A549 (cell line): ENCODE measurements around the gene MYPOP. TPM values are rescaled to one million over a fixed set of nuclear protein-coding genes. Genes with fewer than 3 reads are reported as not detected.
A peak's percentile ranks its signal among the peaks of the same experiment; 100 is the strongest.

Source experiments
- ATAC-seq, 2 experiments: fragments of 200-7000 bp in 1 of 2; fragments of >200 bp in 1 of 2; cut with Nextera tagmentation in 1 of 2; cut with Tn5 transposase in 1 of 2; 3 replicates each; pipeline versions ENCODE4 v1.8.0 to v1.9.1; 2018 to 2020; ENCODE audit warnings: mild to moderate bottlenecking in 1 of 2, moderate library complexity in 1 of 2
- CTCF ChIA-PET: fragments of 300-600 bp; sonication (Branson Sonifier 250); formaldehyde crosslinking; extraction: SDS; loops from one replicate; lab custom pipeline; 2021; ENCODE audit warnings: antibody characterized with exemption, inconsistent platforms; lab: Yijun Ruan, JAX
- POLR2A ChIA-PET: fragments of 350-600 bp; formaldehyde crosslinking; extraction: SDS; loops from one replicate; lab custom pipeline; 2021; ENCODE audit warnings: antibody characterized with exemption, inconsistent platforms; lab: Yijun Ruan, JAX
- DNase-seq, 2 experiments: peaks; one replicate each; pipeline versions ENCODE4 v3.0.0 to v3.0.0-alpha.2; 2011 to 2016; ENCODE audit warnings: low read depth in 1 of 2, low spot score in 1 of 2
- FAIRE-seq: peaks from 2 replicates; lab custom pipeline; 2011; peaks lifted over from hg19 to GRCh38; lab: Jason Lieb, UNC
- H3K27ac ChIP-seq, 2 experiments: fragments of >200 bp; sonication (Bioruptor Twin); formaldehyde crosslinking; 3 replicates each; pipeline ENCODE4 v1.5.1; 2016 to 2017
- H3K4me1 ChIP-seq: fragments of >200 bp; sonication (Bioruptor Twin); formaldehyde crosslinking; 3 replicates; pipeline ENCODE4 v1.6.1; 2016
- H3K4me2 ChIP-seq: fragments of >200 bp; sonication (Bioruptor Twin); formaldehyde crosslinking; 3 replicates; pipeline ENCODE4 v1.6.1; 2016
- H3K4me3 ChIP-seq: fragments of >200 bp; sonication (Bioruptor Twin); formaldehyde crosslinking; 3 replicates; pipeline ENCODE4 v1.5.1; 2016
- H3K9me3 ChIP-seq: fragments of >200 bp; sonication (Bioruptor Twin); formaldehyde crosslinking; 3 replicates; pipeline ENCODE4 v1.6.1; 2016
- ATOH8 ChIP-seq: fragments of 250-450 bp; sonication (Bioruptor Pico); IDR thresholded peaks from 2 replicates; pipeline ENCODE4 v1.5.0; 2020; ENCODE audit warnings: low read depth, mild to moderate bottlenecking, moderate library complexity
- CBX2 ChIP-seq: fragments of 200-600 bp; sonication (generic); IDR thresholded peaks from 2 replicates; pipeline ENCODE4 v1.6.1; 2016; ENCODE audit warnings: low read depth, mild to moderate bottlenecking, borderline replicate concordance
- CEBPB ChIP-seq, 2 experiments: fragments of >200 bp in 1 of 2; sonication (Bioruptor Twin) in 1 of 2; formaldehyde crosslinking in 1 of 2; IDR thresholded peaks; 2 replicates each; pipeline ENCODE4 v1.6.1; 2012 to 2016
- E2F6 ChIP-seq: IDR thresholded peaks from 2 replicates; pipeline ENCODE4 v1.6.1; 2012; ENCODE audit warnings: low read depth, borderline replicate concordance
- EHF ChIP-seq: fragments of 250-450 bp; sonication (Bioruptor Pico); IDR thresholded peaks from 2 replicates; pipeline ENCODE4 v1.5.0; 2020; ENCODE audit warnings: mild to moderate bottlenecking
- FOXS1 ChIP-seq: fragments of 250-450 bp; sonication (Bioruptor Pico); IDR thresholded peaks from 2 replicates; pipeline ENCODE4 v1.5.0; 2020; ENCODE audit warnings: mild to moderate bottlenecking, moderate library complexity
- HDAC2 ChIP-seq: fragments of 200-600 bp; sonication (generic); IDR thresholded peaks from 2 replicates; pipeline ENCODE4 v1.6.1; 2016
- HOXA7 ChIP-seq: fragments of 250-450 bp; sonication (Bioruptor Pico); IDR thresholded peaks from 2 replicates; pipeline ENCODE4 v1.5.0; 2020; ENCODE audit warnings: mild to moderate bottlenecking, moderate library complexity
- NFE2L2 ChIP-seq: fragments of 150-350 bp; conservative IDR thresholded peaks from 2 replicates; pipeline ENCODE4 v1.6.1; 2014; ENCODE audit warnings: low read length
- PBX3 ChIP-seq: IDR thresholded peaks from 2 replicates; pipeline ENCODE4 v1.6.1; 2012
- PHF8 ChIP-seq: fragments of 200-600 bp; sonication (generic); IDR thresholded peaks from 2 replicates; pipeline ENCODE4 v1.6.1; 2016; ENCODE audit warnings: low read depth, mild to moderate bottlenecking, antibody characterized with exemption, moderate library complexity, borderline replicate concordance
- RAD21 ChIP-seq, 2 experiments: fragments of >200 bp in 1 of 2; sonication (Bioruptor Twin) in 1 of 2; formaldehyde crosslinking in 1 of 2; IDR thresholded peaks in 1 of 2; conservative IDR thresholded peaks in 1 of 2; 2 replicates in 1 of 2; 3 replicates in 1 of 2; pipeline ENCODE4 v1.6.1; 2012 to 2018; ENCODE audit warnings: inconsistent platforms in 1 of 2
- SREBF2 ChIP-seq: fragments of 450-650 bp; IDR thresholded peaks from 2 replicates; pipeline ENCODE4 v1.6.1; 2014; ENCODE audit warnings: mild to moderate bottlenecking, moderate library complexity
- ZSCAN20 ChIP-seq: fragments of 250-450 bp; sonication (Bioruptor Pico); IDR thresholded peaks from 2 replicates; pipeline ENCODE4 v1.8.0; 2022; ENCODE audit warnings: mild to moderate bottlenecking, moderate library complexity
- WGBS: methylation state at CpG from one replicate; pipeline ENCODE4 v1.1.6; 2017; ENCODE audit errors: missing lambda C conversion rate; 5-methylcytosine and 5-hydroxymethylcytosine counted together
- polyA plus RNA-seq, 4 experiments: library from polyadenylated mRNA; depleted of rRNA in 3 of 4; stranded (reverse); fragments of >200 nt; fragmentation: RNase III in 1 of 4; extraction: RNeasy Plus Mini Kit Qiagen cat#74134 plus additional on column Dnase treatment in 1 of 4; gene quantifications; 2 replicates in 3 of 4; 3 replicates in 1 of 4; pipeline ENCODE4 v1.2.3, GENCODE V29; 2011 to 2017

MYPOP gene
- polyA plus RNA-seq, 2 of the 4 experiments (the other 2 are of a cell fraction), result 2.1 to 10.5 TPM

GRCh38 chr19:45854167-45854778 is 48.1 kb downstream of the MYPOP start (continued):
- no peak for TF ChIP-seq CEBPB (IDR thresholded peaks at IDR 0.05)

- TF ChIP-seq FOXS1 (CRISPR knock-in tag) (no peak), EHF (CRISPR knock-in tag) (no peak), CEBPB (IDR thresholded peaks at IDR 0.05) (no peak), CBX2 (no peak)
- TF ChIP-seq, all 56 proteins: peak for 0
- CTCF ChIA-PET, result interaction anchor here (0.6 to 16.0 kb wide), 4 partner anchors 10 to 284 kb away, joined by 3 to 169 read pairs (median 32); partner anchors contain the start of genes FOXA3 and SYMPK
- POLR2A ChIA-PET, result interaction anchor here (1.9 kb wide), 1 partner anchor 10 kb away, joined by 6 read pairs; the partner anchor contains the start of gene SYMPK
- no peak overlapping the region for H3K4me3 ChIP-seq
- WGBS, result 89% methylated on average over 7 of the region's 7 CpGs
- H3K4me2 ChIP-seq, result no peak overlapping the region
- no peak; a peak in 1 of 6 replicates for ATAC-seq
- FAIRE-seq, result no peak
- H3K9me3 ChIP-seq, result no peaks in the 10 kb centered on the region
- H3K4me1 ChIP-seq, result no peaks in the 10 kb centered on the region
- no peak for DNase-seq
- H3K27ac ChIP-seq, result no peak overlapping the region
Observed at GRCh38 chr19:45852983-45853382, 49.4 kb downstream of the MYPOP start.

GRCh38 chr19:45852145-45852750 is 50.2 kb downstream of the MYPOP start:
- no peak for DNase-seq
- peak; percentile 56 for FAIRE-seq
- CTCF ChIA-PET, result interaction anchor here (0.5 to 16.0 kb wide), 6 partner anchors 11 to 958 kb away, joined by 3 to 169 read pairs (median 4); partner anchors contain the start of genes FOXA3 and SYMPK
- ATAC-seq, result no peak
- WGBS, result 84% methylated on average over 10 of the region's 10 CpGs
- Histone ChIP-seq H3K4me1 (no peaks in the 10 kb centered on the region), H3K27ac (no peak overlapping the region), H3K4me2 (no peak overlapping the region), H3K4me3 (no peak overlapping the region), H3K9me3 (no peaks in the 10 kb centered on the region)
- POLR2A ChIA-PET, result interaction anchor here (1.9 kb wide), 1 partner anchor 11 kb away, joined by 6 read pairs; the partner anchor contains the start of gene SYMPK
- TF ChIP-seq PHF8 (no peak), HDAC2 (no peak), CEBPB (IDR thresholded peaks at IDR 0.05) (no peak), NFE2L2 (no peak), SREBF2 (no peak), ZSCAN20 (CRISPR knock-in tag) (no peak), E2F6 (no peak)

GRCh38 chr19:45848922-45849321 is 53.5 kb downstream of the MYPOP start:
- ATAC-seq (peak; percentile 72 to 84), DNase-seq (peak; percentile 48 to 69), FAIRE-seq (no peak)
- ChIA-PET CTCF (interaction anchor here (1.0 to 16.0 kb wide), 8 partner anchors 8 to 35 kb away, joined by 3 to 169 read pairs (median 6); partner anchors contain the start of genes FOXA3 and SYMPK), POLR2A (interaction anchor here (1.3 kb wide), 1 partner anchor 14 kb away, joined by 5 read pairs; no protein-coding TSS in a partner anchor)
- Histone ChIP-seq H3K4me3 (no peak overlapping the region), H3K9me3 (no peaks in the 10 kb centered on the region), H3K27ac (no peak overlapping the region), H3K4me2 (no peak overlapping the region), H3K4me1 (no peaks in the 10 kb centered on the region)
- TF ChIP-seq PBX3 (no peak), RAD21 (conservative IDR thresholded peaks at IDR 0.05 in 1 of 2, IDR thresholded peaks at IDR 0.05 in 1 of 2) (no peak), HOXA7 (CRISPR knock-in tag) (no peak), ATOH8 (no peak)
- WGBS, result 83% methylated on average over 4 of the region's 4 CpGs
